ENCODE measurements around the gene INPPL1. TPM values are rescaled to one million over a fixed set of nuclear protein-coding genes. Genes with fewer than 3 reads are reported as not detected.

The INPPL1 gene
- total RNA-seq, 4 donors from 2014 or later = 43.8 to 80.3 (median 60.3) TPM

DNA sequence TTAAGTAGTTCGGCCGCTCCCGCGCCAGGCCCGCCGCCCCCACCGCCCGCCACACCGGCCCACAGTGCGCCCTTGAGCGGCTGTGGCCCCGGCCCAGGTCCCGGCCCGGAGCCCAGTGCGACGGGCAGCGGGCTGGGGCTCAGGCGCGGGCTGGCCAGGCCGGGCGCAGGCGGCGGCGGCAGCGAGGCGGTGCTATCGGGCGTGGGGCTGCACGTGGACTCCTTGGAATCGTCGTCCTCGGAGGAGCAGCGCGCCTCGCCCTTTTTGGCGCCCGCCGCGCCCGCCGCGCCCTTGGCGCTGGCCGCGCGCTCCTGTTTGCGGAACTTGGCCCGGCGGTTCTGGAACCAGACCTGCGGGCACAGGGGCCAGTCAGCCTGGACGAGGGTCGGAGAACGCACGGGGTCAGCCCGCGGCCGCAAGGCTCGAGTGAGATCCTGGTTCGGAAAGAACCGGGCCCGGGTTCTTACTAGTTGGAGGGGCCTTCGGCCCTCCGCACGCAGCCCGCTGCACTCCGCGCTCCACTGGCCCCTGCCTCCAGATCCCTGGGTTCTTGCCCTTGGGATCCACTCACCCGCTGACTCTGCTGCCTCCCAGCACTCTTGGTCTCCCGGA is 15.4 kb downstream of the INPPL1 start:
- TF ChIP-seq, protein P1, sequence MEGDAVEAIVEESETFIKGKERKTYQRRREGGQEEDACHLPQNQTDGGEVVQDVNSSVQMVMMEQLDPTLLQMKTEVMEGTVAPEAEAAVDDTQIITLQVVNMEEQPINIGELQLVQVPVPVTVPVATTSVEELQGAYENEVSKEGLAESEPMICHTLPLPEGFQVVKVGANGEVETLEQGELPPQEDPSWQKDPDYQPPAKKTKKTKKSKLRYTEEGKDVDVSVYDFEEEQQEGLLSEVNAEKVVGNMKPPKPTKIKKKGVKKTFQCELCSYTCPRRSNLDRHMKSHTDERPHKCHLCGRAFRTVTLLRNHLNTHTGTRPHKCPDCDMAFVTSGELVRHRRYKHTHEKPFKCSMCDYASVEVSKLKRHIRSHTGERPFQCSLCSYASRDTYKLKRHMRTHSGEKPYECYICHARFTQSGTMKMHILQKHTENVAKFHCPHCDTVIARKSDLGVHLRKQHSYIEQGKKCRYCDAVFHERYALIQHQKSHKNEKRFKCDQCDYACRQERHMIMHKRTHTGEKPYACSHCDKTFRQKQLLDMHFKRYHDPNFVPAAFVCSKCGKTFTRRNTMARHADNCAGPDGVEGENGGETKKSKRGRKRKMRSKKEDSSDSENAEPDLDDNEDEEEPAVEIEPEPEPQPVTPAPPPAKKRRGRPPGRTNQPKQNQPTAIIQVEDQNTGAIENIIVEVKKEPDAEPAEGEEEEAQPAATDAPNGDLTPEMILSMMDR (IDR thresholded peaks at IDR 0.05; ENCODE audit: low read depth) = no peak

DNA sequence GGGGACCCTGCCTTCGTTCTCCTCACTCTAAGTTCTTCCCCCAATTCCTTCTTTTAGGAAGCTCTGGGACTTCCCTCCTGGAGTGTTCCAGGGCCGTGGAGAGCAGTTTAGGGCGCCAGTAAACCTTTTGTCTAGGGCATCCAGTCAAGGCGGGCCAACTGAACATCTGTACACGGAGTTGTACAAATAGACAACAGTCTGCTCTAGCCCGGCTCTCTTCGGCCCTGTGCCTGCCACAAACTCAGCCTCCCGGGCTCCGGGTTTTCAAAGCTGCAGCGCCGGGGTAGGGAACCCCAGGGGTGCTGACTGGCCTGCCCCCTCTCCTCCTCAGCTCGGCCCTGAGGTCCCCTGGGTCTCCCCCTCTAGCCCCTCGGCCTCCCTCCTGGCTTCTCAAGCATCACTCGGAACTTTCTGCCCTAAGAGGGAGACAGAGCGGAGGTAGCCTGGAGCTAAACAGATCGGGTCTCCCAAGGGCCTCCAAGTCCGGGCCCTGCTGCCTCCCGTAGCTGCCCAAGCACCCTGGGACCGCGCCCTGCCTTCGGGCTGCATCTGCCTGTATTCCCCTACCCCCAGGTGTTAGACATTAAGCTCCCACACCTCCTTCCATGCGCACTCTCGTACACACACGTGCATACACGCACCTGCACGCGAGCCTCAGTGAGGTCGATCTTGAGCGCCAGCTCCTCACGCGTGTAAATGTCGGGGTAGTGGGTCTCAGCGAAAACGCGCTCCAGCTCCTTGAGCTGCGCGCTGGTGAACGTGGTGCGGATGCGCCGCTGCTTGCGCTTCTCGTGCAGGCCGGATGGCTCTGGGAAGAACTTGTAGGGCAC is 16.1 kb downstream of the INPPL1 start:
- TF ChIP-seq, protein P1 (IDR thresholded peaks at IDR 0.05; ENCODE audit: low read depth) = no peak

DNA sequence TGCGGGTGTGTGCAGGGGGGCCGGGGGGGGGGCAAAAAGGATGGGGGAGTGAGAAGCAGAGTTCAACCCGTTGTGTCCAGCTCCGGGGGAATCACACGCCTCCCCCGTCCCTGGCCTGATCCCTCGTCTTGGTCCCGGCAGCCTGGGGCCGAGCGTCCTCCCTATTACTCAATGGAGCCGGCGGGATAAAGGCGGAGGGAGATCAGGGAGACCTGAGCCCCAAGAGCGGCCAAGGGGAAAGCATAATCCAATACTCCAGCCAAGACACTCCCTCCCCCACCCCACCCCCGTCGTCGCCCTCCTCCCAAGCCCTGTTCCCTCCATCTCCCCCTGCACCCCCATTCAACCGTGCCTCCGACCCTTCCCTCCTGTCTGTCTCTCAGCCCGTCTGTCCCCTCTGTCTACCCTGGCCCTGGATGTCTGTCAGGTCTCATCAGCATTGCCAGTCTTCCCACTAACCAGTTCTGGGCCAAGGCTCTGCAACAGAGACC is 16.8 kb downstream of the INPPL1 start:
- TF ChIP-seq, protein P1 (IDR thresholded peaks at IDR 0.05; ENCODE audit: low read depth) = no peak

DNA sequence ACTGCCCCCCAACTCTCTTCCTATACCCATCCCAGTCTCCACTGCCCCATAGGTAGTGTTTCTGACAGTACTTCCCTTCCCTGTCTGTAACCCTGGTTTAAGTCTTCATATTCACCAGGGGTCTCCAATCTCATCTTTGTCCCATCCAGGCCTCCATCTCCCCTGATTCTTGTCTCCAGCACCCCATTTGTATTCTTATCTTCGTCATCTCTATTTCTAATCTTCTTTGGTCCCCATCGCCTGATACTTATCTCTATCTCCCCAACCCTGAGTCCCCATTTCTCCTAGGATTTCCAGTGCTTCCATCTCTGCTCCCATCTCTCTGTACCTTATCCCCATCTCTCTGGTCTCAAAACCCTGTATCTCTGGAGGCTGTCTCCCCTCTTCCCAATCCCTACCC is 17.6 kb downstream of the INPPL1 start:
- TF ChIP-seq, protein P1 (IDR thresholded peaks at IDR 0.05; ENCODE audit: low read depth) = no peak

DNA sequence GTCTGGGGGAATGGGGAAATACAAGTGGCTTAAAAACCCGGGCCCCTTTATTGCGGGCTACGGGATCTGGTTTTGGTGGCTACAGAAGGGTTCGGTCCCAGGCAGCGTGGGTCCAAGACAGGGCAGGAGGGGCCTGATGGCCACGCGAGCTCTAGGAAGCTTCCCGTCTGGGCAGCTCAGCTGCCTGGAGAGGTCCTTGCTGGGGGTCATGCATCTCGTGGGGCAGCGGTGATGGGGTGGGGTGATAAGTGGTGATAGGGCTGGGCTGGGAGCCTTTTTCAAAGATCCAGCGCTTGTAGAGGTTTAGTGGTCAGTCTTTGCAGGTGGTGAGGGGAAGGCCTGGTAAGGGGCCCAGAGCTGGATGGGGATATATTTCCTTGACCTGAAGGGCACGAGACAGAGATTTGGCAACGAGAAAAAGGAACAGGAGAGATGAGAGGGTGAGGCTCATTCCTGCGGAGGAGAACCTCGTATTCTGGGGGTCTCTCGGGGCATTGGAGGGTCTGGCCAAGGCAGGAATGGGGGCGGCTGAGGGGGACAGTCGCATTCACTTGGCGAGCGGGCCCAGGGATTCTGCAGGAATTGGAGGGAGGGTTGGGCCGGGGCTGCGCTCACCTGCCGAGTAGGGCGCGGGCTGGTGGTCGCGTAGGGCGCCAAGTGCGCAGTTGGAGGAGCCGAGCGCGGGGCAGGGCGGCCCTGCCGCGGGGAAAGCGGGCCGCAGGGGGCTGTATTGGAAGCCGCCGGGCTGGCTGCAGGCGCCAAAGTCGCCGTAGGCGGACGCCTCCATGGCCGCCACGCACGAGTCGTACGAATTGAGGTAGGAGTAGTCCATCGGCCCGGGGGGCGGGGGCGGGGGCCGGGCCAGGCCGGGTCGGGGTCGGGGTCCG is 18.8 kb downstream of the INPPL1 start:
- TF ChIP-seq, protein P1 (IDR thresholded peaks at IDR 0.05; ENCODE audit: low read depth) = no peak

DNA sequence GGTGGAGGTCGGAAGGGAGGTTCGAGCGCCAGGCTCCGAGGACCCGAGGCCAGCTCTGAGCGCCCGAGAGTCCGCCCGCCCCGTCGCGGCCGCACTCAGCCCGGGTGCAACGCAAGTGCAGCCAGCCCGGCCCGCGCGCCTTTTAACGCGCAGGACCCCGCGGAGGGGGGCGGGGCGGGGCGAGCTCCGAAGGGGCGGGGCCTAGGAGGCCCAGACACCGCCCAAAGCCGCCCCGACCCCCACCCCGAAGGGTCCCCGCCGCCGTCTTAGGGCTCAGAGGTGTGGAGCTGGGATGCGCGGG is 19.4 kb downstream of the INPPL1 start, which contains the start of gene PHOX2A:
Gene PHOX2A (minus strand): TSS at position 117 of the 301 bp plus-strand sequence. CDS start 172 bp downstream, outside the sequence.
- TF ChIP-seq, protein P1 (IDR thresholded peaks at IDR 0.05; ENCODE audit: low read depth) = no peak
